ENCODE data around the gene ALCAM.

ALCAM gene

DNA sequence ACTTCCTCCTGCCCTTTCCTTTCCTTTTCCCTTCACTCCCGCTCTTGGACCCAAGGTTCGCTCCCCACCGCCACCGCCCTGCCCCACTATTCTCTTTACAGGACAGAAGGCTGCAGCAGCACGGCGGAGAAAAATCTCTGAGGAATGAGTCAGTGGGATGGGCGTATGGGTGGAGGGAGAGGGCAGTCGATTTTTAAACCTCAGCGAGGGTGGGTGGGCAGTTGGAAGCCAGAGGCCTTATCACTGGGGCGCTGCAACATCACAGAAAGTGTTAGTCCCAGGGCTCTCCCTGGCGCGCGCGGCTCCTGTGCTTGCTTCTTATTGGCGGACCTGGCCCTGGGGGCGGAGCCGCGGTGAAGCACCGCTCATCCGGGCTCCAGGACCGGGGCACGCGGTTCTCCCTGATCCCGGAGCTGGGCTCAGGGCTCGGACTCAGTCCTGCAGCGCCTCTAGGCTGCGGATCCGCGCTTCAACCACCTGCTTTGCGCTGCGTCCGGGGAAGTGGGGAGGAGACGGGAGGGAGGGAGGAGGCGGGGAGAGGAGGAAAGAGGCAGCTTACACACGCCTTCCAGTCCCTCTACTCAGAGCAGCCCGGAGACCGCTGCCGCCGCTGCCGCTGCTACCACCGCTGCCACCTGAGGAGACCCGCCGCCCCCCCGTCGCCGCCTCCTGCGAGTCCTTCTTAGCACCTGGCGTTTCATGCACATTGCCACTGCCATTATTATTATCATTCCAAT lies at the start of gene ALCAM:
Gene ALCAM, plus strand, starts transcription at position 584 of the 737 bp plus-strand sequence.
- peak; percentile 92 for DNase-seq

DNA sequence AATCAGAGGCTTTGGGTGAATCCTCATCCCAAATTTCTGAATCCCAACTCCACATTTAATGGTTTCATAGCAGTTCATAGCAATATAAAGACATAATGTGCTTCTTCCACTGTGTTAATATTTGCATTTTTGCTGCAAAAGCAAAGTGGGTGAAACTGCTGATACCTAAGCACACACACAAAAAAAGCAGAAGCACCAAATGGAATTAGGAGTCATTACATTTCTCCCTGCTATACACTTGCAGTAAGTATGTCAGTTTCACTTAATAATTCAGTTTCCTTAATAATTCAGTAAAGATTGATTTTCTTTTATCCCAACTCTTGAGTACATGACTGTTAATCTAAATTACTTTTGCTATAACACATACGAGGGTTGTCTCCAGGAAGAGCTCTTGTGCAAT lies 48.9 kb upstream of the ALCAM start:
- no peak for DNase-seq

DNA sequence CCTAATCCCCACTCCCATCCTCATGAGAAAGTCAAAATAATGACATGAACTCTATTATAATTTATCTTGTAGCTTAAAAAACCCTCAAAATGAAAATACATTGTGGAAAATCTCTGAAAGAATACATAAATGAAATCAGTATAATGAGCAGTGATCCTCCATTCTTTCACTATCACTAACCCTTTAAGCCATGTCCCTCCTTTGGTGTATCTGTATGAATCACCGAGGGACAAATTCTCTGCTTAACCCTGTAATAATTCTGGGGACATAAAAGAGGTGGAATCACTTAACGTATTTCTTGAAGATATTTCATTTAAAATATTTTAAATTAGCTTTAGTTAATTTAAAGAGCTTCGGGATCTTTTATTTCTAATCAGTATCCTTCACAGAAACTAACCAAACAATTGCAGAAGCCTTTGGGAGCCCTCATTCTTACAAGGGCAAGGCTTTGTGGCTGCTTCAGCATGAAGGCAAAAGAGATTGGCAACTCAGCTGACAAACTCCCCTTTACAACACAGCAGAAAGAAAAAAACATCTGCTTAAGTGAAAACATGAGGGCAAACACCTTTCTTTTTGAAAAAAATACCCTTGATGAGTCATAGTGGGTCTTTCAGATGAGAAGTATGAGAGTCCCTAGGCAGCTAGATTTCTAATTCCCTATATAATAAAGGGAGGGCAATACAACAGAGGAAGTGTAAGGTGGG lies 44.0 kb upstream of the ALCAM start:
- DNase-seq: no peak

DNA sequence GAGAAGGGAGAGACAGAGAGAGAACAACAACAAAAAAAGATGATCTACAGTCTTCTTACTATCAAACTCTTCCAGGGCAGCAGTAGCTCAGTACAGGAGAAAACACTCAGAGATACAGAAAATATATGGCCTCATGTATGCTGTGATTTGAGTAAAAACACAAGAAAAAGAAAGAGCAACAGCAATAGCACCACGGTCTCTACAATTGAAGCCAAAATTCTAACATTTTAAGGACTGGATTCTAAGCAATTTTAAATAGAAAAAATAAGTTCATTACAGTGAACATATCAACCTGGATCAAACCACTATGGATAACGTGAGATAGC lies 43.5 kb upstream of the ALCAM start:
- DNase-seq: no peak

DNA sequence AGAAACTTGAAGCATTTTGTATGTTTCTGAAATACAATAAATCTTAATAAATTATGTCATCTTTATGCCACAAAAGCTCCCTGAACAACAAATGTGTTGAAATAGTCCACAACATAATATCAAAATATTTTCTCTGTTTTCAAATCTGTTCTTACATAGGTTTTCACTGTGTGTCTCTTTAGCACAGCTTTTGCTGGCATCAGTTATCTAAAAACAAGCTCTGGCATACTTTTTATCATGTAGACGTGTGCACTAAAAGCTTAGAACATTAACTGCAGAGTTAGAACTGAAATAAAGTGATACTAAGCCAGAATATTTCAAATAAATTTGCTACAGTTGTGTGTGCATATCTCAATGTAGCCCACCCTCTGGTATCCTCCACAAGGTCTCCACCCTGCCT lies 41.8 kb upstream of the ALCAM start:
- no peak for DNase-seq

DNA sequence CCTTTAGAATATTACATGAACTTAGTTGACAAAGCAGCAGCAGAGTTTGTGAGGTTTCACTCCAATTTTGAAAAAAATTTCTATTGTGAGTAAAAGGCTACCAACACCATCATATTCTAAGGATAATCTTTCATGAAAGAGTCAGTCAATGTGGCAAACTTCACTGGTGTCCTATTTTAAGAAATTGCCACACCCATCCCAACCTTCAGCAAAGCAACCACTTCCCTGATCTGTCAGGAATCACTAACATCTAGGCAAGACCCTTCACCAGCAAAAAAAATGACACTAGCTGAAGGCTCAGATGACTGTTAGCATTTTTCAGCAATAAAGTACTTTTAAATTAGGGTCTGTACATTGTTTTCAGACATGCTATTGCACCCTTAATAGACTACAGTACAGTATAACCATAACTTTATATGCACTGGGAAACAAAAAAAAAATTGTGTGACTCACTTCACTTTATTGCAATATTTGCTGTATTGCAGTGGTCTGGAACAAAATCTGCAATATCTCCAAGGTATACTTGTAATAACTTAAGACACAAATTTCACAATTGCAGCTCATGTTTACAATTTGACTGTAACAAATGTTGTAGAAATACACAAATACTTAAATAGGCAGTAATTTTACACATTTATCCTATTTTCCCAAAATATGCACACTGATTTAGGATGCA lies 38.9 kb upstream of the ALCAM start:
- no peak for DNase-seq

DNA sequence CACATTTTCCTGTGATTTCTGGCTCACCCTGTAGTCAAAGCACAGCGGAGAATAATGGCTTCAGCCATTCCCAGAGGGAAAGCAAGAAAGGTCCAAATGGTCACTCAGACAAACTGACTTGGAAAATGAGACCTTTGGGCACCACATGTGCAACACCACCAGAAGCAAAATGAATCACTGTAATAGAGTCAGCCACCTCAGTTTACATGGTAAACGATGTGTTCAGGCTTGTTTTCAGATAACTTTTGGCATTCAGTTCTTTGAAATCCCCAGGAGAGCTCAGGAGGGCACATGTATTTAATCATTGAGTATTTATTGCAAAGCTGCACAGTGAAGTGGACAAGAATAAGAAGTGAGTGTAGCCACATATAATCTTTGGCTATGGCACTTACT lies 38.4 kb upstream of the ALCAM start:
- no peak for DNase-seq

DNA sequence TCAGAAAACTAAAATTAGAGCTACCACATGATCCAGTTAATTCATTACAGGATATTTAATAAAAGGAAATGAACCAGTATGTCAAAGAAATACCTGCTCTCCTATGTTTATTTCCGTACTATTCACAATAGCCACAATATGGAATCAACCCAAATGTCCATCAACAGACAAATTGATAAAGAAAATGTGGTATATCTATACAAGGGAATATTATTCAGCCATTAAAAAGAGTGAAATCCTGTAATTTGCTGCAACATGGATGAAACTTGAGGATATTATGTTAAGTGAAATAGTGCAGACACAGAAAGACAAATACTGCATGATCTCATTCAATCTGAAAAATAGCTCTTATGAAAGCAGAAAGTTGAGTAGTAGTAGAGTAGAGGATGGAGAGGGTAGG lies 33.7 kb upstream of the ALCAM start:
- DNase-seq: no peak

DNA sequence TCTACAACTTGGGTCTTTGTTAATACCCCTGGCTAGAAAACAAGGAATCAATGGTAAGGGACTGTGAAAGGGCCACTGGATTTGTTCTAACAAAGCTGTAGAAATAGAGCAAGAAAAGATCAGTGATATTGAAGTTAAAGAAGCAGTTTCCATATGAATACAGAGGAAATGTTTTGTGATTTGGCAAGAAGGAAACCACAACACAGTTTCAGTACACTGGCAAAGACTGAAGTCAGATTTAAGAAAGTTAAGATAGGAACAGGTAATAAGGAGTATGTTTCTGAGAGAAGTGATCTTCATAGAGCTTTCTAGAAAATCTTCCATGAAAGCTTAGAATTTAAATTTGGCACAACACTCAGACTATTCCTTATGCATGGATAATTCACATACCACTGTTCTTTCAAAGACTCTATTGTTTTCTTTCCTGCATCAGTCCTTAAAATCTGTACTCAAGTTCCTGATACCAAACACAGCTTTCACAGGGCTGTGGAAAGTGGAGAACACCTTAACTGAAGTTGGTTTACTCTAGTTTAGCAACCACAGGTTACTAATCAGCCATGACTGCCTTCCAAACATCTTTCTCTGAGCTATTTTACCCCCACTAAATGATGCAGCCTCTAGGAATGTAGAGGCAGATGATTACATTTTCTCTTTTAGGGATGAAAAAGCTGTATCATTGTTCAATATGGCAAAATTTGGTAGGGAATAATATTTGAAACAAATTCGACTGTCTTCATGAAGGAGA lies 32.4 kb upstream of the ALCAM start:
- no peak for DNase-seq

DNA sequence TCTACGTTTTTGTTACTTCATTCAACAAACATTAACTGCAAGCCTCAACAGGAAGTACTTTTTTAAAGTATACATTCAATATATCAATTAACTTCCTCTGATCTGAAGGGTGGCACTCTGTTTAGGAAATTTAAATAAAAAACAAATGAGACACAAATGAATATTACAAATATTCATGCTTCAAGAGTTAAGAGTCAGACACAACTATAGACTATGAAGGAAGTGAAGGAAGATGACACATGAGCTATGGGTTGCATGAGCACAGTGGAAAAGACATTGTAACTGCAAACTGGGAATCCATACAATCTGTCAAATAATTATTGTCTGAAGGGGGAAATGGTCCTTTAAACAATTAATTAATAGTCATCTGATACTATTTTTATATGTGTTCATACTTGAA lies 26.8 kb upstream of the ALCAM start:
- DNase-seq: no peak

DNA sequence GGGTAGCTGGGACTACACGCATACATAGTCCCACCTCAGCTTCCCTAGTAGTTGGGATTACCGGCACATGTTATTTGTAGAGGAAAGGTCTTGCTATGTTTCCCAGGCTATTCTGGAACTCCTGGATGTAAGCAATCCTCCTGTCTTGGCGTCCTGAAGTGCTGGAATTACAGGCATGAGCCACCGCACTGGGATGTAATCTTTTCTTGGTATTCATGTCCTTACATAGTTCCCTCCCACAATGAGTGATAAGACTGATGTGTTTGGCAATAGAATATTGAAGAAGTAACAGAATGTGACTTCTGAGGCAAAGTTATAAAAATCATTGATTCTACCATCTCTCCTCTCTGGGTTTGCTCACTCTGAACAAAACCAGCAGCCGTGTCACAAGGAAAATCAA lies 22.7 kb upstream of the ALCAM start:
- DNase-seq: no peak

DNA sequence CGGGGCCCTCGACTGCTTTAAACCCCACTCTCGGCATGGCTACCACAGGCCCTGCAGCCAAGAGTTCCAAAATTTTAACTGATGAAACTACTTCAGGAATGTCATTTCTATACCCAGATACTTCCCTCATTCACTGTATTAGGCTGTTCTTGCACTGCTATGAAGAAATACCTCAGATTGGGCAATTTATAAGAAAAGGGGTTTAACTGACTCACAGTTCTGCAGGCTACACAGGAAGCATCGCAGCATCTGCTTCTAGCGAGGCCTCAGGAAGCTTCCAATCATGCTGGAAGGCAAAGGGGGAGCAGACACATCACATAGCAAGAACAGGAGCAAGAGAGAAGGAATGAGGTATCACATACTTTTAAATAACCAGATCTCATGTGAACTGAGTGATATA lies 21.6 kb upstream of the ALCAM start:
- no peak for DNase-seq

DNA sequence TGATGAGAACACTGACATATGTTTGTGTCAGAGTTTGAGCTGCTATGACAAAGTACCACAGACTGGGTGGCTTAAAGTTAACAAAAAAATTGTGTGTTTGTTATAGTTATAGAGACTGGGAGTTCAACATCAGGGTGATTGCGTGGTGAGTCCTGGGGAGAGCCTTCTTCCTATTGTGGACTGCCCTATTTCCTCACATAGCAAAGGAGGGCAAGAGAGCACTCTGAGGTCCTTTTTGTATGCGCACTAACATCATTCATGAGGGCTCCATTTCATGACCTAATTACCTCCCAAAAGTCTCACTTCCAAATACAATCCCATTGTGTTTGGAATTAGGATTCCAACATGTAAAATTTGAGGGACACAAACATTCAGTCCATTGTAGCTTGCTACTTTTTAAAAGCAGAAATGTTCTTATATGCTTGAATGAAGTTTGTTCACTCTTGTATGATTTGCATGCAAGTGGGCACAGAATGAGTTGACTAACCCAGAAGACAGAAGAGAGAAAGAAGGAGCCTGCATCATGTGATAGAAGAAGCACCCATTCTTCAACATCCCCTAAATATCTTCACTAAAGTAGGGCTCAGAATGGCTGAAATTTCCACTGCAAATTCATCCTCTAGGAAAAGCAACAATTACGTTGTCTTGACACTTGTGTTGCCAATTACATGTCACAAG lies 18.9 kb upstream of the ALCAM start:
- DNase-seq: no peak

DNA sequence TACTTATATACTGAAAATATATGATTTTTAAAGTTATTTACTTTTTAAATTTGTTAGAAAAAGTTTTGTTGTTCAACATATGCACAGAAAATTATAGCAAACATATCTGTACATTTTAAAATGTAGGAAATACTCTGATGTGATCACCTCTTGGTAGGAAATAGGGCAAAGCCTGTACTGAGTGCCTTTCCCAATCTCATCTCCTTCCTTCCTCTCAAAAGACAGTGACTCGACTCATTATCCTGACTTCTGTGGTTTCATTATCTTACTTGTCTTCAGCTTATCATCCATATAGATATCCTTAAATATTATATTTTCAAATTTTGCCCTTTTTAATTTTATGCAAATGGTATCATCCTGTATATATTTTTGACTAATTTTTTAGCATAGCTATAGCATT lies 18.4 kb upstream of the ALCAM start:
- no peak for DNase-seq

DNA sequence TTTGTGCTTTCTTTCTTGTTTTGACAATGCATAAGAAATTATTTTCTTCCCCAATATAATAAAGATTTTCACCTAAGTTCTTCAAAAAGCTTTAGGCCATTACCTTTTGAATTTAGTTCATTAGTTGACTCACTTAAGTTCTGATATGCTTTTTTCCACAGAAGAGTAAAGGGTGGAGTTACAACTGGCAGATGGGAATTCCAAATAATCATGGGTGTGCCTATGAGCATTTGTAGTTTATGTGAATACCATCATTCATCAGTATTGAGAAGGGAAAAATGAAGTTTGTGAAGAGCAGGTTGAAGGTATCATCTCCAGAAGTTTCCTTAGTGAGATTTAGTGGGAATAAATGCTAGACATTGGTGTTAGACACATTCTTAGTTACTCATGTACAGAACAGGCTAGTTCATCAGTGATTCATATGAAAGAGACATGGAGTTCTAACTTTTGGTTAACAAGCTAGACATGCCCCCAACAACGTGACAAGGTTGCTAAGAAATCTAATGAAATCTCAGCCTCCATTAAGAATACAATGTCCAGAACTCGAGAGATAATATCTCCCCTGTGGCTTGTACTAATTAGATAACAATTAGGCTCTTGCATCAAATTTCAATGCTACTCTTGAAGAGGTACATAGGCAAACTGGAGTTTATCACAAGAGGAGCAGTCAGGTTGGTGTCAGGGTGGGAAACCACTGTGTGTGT lies 16.9 kb upstream of the ALCAM start:
- DNase-seq: no peak

DNA sequence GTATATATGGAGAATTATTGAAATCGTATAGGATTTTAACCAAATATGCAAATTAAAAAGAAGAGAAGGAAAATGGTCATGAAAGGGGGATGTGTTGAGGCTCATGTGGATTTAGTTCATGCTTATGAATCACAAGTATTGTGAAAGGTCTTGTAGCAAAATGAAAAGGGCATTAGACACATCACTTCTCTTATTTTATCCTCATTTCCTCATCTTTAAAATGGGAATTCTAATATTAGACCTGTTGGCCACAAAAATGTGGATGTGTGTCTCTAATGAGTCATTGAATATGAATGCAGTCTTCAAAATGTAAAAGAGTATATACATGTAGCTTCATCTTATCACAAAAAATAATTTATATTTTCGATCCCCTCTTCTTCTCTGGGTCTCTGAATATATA lies 14.9 kb upstream of the ALCAM start:
- no peak for DNase-seq

DNA sequence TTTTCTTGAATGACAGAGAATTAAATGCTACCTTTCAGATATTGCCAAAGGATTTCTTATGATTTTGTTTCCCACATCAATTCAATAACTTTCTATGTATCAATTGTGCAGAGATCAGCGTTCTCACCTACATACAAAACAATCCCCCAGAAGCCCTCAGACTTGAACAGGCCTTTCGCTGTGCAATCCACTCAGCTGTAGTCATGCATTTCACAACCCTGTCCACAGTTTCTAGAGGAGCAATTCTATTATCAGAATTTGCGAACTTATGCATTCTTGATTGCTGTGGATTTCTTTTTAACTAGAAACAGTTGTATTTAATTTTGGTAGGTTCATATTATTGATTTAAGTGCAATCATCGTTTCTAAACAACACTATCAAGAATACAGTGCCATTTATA lies 13.7 kb upstream of the ALCAM start:
- no peak for DNase-seq

DNA sequence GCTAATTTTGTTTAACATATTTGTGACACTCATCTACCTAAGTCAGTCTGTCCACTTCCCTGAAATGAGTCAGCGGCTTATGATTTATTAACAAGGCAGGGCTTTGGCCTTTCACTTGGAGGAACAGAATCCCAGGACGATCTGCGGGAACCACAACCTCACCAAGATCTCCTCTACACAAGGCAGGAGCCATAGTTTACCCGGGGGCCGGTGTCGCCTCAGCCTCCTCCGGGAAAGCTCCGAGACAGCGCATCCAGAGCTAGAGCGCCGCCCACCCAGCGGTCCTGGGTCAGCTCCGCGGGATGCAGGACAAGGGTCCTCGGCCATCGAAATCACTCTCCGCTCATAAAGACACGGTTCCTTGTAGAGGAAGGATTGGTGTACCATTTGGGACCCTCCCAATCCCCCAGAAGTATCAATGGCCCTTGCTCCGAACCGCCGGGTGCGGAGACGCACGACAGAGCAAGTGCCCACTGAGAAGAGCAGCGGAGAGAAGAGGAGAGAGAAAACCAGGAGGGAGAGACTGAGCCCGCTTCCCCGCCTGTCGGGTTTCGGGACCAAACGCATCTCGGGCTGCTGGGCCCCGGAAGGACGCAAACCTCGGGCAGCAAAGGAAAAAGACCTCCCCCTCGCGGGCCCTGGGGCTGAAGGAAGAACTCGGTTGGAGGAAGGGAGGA lies 13.1 kb upstream of the ALCAM start:
- no peak for DNase-seq

DNA sequence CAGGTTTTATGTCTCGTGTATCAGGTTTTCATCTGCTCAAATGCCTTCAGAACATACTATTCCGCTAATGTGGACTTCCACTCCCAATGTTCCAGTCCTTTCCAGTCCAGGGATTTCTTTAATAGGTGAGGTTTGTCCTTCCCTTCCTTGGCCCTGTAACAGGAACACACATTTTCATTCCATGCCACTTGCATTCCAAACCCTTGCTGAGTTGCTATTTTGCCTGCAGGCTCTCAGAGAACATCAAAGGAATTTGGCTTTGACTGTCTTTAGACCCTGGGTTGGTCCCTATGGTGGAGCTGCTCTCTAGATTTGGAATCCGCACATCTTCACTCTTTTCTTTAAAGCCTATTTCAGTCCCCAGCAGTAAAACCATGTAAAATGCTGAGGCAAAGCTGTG lies 12.3 kb upstream of the ALCAM start:
- no peak for DNase-seq

DNA sequence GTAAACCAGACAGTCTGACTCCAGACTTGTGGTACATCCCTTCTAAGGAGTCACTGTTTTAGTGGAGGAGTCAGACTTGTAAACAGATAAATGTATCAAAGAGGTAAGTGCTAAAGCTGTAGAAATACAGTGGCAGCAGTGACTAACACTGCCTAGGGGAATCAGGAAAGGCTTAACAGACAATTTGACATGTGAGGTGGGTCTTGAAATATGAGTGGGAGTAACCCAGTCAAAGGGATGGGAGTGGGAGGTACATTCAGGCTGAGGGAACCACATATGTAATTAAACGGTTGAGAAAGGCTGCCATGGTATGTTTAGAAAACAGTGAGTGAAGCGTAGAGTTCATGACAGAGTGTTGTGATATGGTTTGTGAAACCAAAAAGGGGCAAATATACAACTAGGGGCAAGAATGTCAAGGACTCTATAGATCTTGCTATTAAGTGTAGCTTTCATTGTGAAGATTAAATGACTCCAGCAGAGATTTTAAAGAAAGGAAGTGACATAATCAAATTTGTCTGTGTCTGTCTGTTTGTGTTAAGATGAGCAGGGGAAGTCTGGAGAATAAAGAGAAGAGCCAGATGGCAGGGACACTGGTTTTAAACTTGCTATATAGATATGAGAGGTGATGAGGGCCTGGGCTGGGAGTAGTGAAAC lies 11.2 kb upstream of the ALCAM start:
- no peak for DNase-seq

DNA sequence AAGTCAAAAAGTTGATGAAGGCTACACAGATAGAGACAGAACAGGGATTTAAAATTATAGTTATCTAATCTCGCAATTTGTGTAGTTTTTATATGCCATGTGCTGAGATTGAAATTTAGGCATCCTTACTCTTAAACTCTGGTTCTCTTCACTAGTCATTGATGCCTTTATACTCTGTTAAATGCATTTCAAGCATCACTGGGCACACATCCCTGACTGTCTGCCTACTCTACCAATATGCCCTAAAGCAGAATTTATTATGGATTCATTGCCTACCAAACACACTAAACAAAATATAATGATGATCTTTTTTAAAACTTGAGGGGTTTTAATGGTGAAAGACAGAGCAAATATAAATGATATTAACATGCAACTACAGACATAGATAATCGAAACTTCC lies 10.3 kb upstream of the ALCAM start:
- no peak for DNase-seq

Measured in DMS79 treated with DMSO at 0.1 percent for 48 hours (cell line).